H1 (cell line): ENCODE data around the gene SUB1. TPM values are rescaled to one million over a fixed set of nuclear protein-coding genes. Genes with fewer than 3 reads are reported as not detected.

ENCODE experiments used
- CTCF ChIA-PET: fragments of 300-600 bp; sonication (Branson Sonifier 250); formaldehyde crosslinking; loops from one replicate; lab custom pipeline; 2021; ENCODE audit not compliant: partially characterized antibody; lab: Charles Lee
- POLR2A ChIA-PET: fragments of 300-600 bp; sonication (Branson Sonifier 250); formaldehyde crosslinking; loops from one replicate; lab custom pipeline; 2021; ENCODE audit warnings: inconsistent platforms; ENCODE audit not compliant: partially characterized antibody; lab: Charles Lee
- DNase-seq, 2 experiments: peaks; one replicate each; pipeline versions ENCODE4 v3.0.0 to v3.0.0-alpha.2; 2010 to 2022; ENCODE audit warnings: low spot score in 2 of 2, low read depth in 1 of 2, mixed read lengths in 1 of 2
- FAIRE-seq: peaks from 2 replicates; lab custom pipeline; 2011; peaks lifted over from hg19 to GRCh38; lab: Jason Lieb, UNC
- H2AFZ ChIP-seq: 2 replicates; pipeline ENCODE4 v1.8.1; 2012; ENCODE audit warnings: low read length, inconsistent platforms
- H2AK5ac ChIP-seq: 2 replicates; pipeline ENCODE4 v1.6.1; 2013; ENCODE audit warnings: low read depth, low read length
- H2BK120ac ChIP-seq: replicated peaks from 2 replicates; pipeline ENCODE3; 2013; ENCODE audit warnings: low read depth, low read length, inconsistent platforms
- H2BK12ac ChIP-seq: 2 replicates; pipeline ENCODE4 v1.6.1; 2013; ENCODE audit warnings: low read depth, low read length
- H2BK15ac ChIP-seq: 2 replicates; pipeline ENCODE4 v1.6.1; 2013; ENCODE audit warnings: low read length
- H2BK20ac ChIP-seq: 2 replicates; pipeline ENCODE4 v1.6.1; 2013; ENCODE audit warnings: low read length
- H2BK5ac ChIP-seq: 2 replicates; pipeline ENCODE4 v1.6.1; 2013; ENCODE audit warnings: low read depth, low read length
- H3K14ac ChIP-seq: 2 replicates; pipeline ENCODE4 v1.6.1; 2013; ENCODE audit warnings: inconsistent platforms; ENCODE audit not compliant: insufficient read length
- H3K18ac ChIP-seq: 2 replicates; pipeline ENCODE4 v1.6.1; 2013; ENCODE audit warnings: low read length; ENCODE audit errors: extremely low read depth
- H3K23ac ChIP-seq: 2 replicates; pipeline ENCODE4 v1.6.1; 2013; ENCODE audit warnings: inconsistent platforms; ENCODE audit not compliant: insufficient read length
- H3K23me2 ChIP-seq: 2 replicates; pipeline ENCODE4 v1.6.1; 2013; ENCODE audit warnings: low read depth, low read length
- H3K27ac ChIP-seq: 2 replicates; pipeline ENCODE4 v1.6.1; 2011; ENCODE audit warnings: low read depth, low read length, inconsistent platforms
- H3K27me3 ChIP-seq, 4 experiments: replicated peaks in 1 of 4; 1 replicate in 1 of 4; 2 replicates in 3 of 4; pipeline versions ENCODE4 v1.6.1 to v1.8.1; 2011 to 2013; ENCODE audit warnings: low read length in 3 of 4, mild to moderate bottlenecking in 3 of 4, inconsistent platforms in 2 of 4, mixed read lengths in 2 of 4, moderate library complexity in 1 of 4; ENCODE audit not compliant: control insufficient read depth in 3 of 4, insufficient read depth in 3 of 4; ENCODE audit errors: extremely low read depth in 1 of 4
- H3K36me3 ChIP-seq, 4 experiments: 2 replicates each; pipeline versions ENCODE4 v1.6.1 to v1.8.1; 2011 to 2013; ENCODE audit warnings: mild to moderate bottlenecking in 4 of 4, low read length in 3 of 4, moderate library complexity in 2 of 4, control low read depth in 1 of 4, inconsistent platforms in 1 of 4; ENCODE audit not compliant: insufficient read depth in 4 of 4, control insufficient read depth in 2 of 4
- H3K4ac ChIP-seq: replicated peaks from 2 replicates; pipeline ENCODE3; 2013; ENCODE audit warnings: low read length, low read depth, mixed read lengths, inconsistent platforms; ENCODE audit not compliant: insufficient read length
- H3K4me1 ChIP-seq, 4 experiments: replicated peaks in 1 of 4; 1 replicate in 1 of 4; 2 replicates in 3 of 4; pipeline versions ENCODE4 v1.6.1 to v1.8.1; 2011 to 2013; ENCODE audit warnings: low read length in 3 of 4, inconsistent platforms in 2 of 4, mixed read lengths in 1 of 4; ENCODE audit not compliant: insufficient read depth in 4 of 4, control insufficient read depth in 3 of 4
- H3K4me2 ChIP-seq, 2 experiments: 2 replicates each; pipeline versions ENCODE4 v1.6.1 to v1.8.1; 2011 to 2013; ENCODE audit warnings: low read depth in 2 of 2, low read length in 2 of 2, control low read depth in 1 of 2, inconsistent platforms in 1 of 2, mild to moderate bottlenecking in 1 of 2; ENCODE audit not compliant: insufficient read depth in 1 of 2
- H3K4me3 ChIP-seq, 4 experiments: fragments of 200-600, 300-600 bp in 1 of 4; sonication (generic), shearing (Covaris generic), sonication (Bioruptor Twin) in 1 of 4; 2 replicates each; pipeline versions ENCODE4 v1.5.1 to v1.8.1; 2011 to 2016; ENCODE audit warnings: low read length in 4 of 4, low read depth in 3 of 4, control low read depth in 2 of 4, inconsistent platforms in 2 of 4, mild to moderate bottlenecking in 2 of 4, mixed read lengths in 1 of 4, moderate library complexity in 1 of 4; ENCODE audit not compliant: insufficient read depth in 2 of 4; ENCODE audit errors: extremely low read depth in 1 of 4
- H3K56ac ChIP-seq: replicated peaks from 2 replicates; pipeline ENCODE3; 2013; ENCODE audit warnings: low read depth, mild to moderate bottlenecking, mixed read lengths, low read length, inconsistent platforms; ENCODE audit not compliant: insufficient read length
- H3K79me1 ChIP-seq: 2 replicates; pipeline ENCODE4 v1.6.1; 2013; ENCODE audit warnings: low read depth, low read length, control low read depth
- H3K79me2 ChIP-seq, 2 experiments: 2 replicates each; pipeline versions ENCODE4 v1.6.1 to v1.8.1; 2012 to 2013; ENCODE audit warnings: low read length in 2 of 2, mild to moderate bottlenecking in 2 of 2, inconsistent platforms in 1 of 2; ENCODE audit not compliant: insufficient read depth in 2 of 2, control insufficient read depth in 1 of 2
- H3K9ac ChIP-seq, 4 experiments: replicated peaks in 1 of 4; 1 replicate in 1 of 4; 2 replicates in 3 of 4; pipeline versions ENCODE4 v1.6.1 to v1.8.1; 2011 to 2013; ENCODE audit warnings: low read depth in 3 of 4, low read length in 3 of 4, control low read depth in 2 of 4, mild to moderate bottlenecking in 2 of 4, moderate library complexity in 2 of 4, inconsistent platforms in 1 of 4; ENCODE audit errors: extremely low read depth in 1 of 4
- H3K9me3 ChIP-seq, 2 experiments: 2 replicates each; pipeline versions ENCODE4 v1.6.1 to v1.8.1; 2012 to 2013; ENCODE audit warnings: mild to moderate bottlenecking in 2 of 2, moderate library complexity in 2 of 2, control low read depth in 1 of 2, inconsistent platforms in 1 of 2, low read depth in 1 of 2, low read length in 1 of 2, mixed read lengths in 1 of 2; ENCODE audit not compliant: insufficient read depth in 2 of 2
- H4K20me1 ChIP-seq, 2 experiments: replicated peaks in 1 of 2; 2 replicates each; pipeline versions ENCODE3 to v1.8.1; 2011 to 2013; ENCODE audit warnings: inconsistent platforms in 2 of 2, low read length in 2 of 2, mild to moderate bottlenecking in 1 of 2; ENCODE audit not compliant: insufficient read depth in 2 of 2, control insufficient read depth in 1 of 2
- H4K5ac ChIP-seq: 2 replicates; pipeline ENCODE4 v1.6.1; 2013; ENCODE audit warnings: low read length, low read depth, mixed read lengths, inconsistent platforms; ENCODE audit not compliant: insufficient read length
- H4K8ac ChIP-seq: 2 replicates; pipeline ENCODE4 v1.8.0; 2013; ENCODE audit warnings: mild to moderate bottlenecking, moderate library complexity, low read length, inconsistent platforms; ENCODE audit not compliant: insufficient read depth; ENCODE audit errors: extremely low read depth
- H4K91ac ChIP-seq: replicated peaks from 2 replicates; pipeline ENCODE3; 2013; ENCODE audit warnings: low read length, mixed read lengths, inconsistent platforms; ENCODE audit not compliant: insufficient read length
- BCL11A ChIP-seq, 2 experiments: IDR thresholded peaks; one replicate each; pipeline ENCODE4 v1.6.1; 2011; ENCODE audit warnings: low read depth in 2 of 2, low read length in 2 of 2, mild to moderate bottlenecking in 2 of 2
- CBX8 ChIP-seq: fragments of 300-800, 300-1000 bp; sonication (generic); IDR thresholded peaks from 2 replicates; pipeline ENCODE4 v1.7.1; 2016; ENCODE audit warnings: low read depth, low read length, borderline replicate concordance
- CHD2 ChIP-seq: IDR thresholded peaks from 2 replicates; pipeline ENCODE4 v1.6.1; 2012; ENCODE audit warnings: low read length, improper control_type of control experiment
- CTBP2 ChIP-seq: IDR thresholded peaks from 2 replicates; pipeline ENCODE4 v1.7.0; 2011; ENCODE audit warnings: borderline replicate concordance, mild to moderate bottlenecking, moderate library complexity, mixed read lengths, low read length; ENCODE audit not compliant: insufficient read depth, insufficient read length
- GABPA ChIP-seq: IDR thresholded peaks from 2 replicates; pipeline ENCODE4 v1.6.1; 2011; ENCODE audit warnings: mild to moderate bottlenecking, low read length, moderate library complexity, borderline replicate concordance; ENCODE audit not compliant: insufficient read depth
- JUND ChIP-seq: IDR thresholded peaks from 2 replicates; pipeline ENCODE4 v1.6.1; 2011; ENCODE audit warnings: mild to moderate bottlenecking, improper control_type of control experiment, low read length
- KDM5A ChIP-seq: fragments of 200-600 bp; IDR thresholded peaks from 2 replicates; pipeline ENCODE4 v1.7.1; 2012; ENCODE audit warnings: mild to moderate bottlenecking, low read length, inconsistent platforms, mixed read lengths
- NRF1 ChIP-seq: IDR thresholded peaks from 2 replicates; pipeline ENCODE4 v1.6.1; 2011; ENCODE audit warnings: mild to moderate bottlenecking, low read depth, low read length, improper control_type of control experiment
- PHF8 ChIP-seq: fragments of 200-600 bp; sonication (generic); conservative IDR thresholded peaks from 2 replicates; pipeline ENCODE4 v1.7.1; 2012; ENCODE audit warnings: low read depth, mild to moderate bottlenecking, inconsistent platforms, low read length, moderate library complexity
- RXRA ChIP-seq: IDR thresholded peaks from 2 replicates; pipeline ENCODE4 v1.6.1; 2011; ENCODE audit warnings: low read depth, mild to moderate bottlenecking, low read length, moderate library complexity; ENCODE audit not compliant: insufficient read depth
- SIX5 ChIP-seq: IDR thresholded peaks from 2 replicates; pipeline ENCODE4 v1.6.1; 2011; ENCODE audit warnings: mild to moderate bottlenecking, low read depth, low read length
- SP2 ChIP-seq: IDR thresholded peaks from 2 replicates; pipeline ENCODE4 v1.6.1; 2012; ENCODE audit warnings: mild to moderate bottlenecking, low read length, inconsistent platforms
- SRF ChIP-seq: IDR thresholded peaks from 2 replicates; pipeline ENCODE4 v1.6.1; 2011; ENCODE audit warnings: mild to moderate bottlenecking, low read depth, low read length, moderate library complexity
- TAF1 ChIP-seq: IDR thresholded peaks from 2 replicates; pipeline ENCODE4 v1.6.1; 2011; ENCODE audit warnings: mild to moderate bottlenecking, low read depth, low read length
- TCF12 ChIP-seq: IDR thresholded peaks from 2 replicates; pipeline ENCODE4 v1.6.1; 2011; ENCODE audit warnings: low read depth, mild to moderate bottlenecking, low read length
- TEAD4 ChIP-seq: IDR thresholded peaks from 2 replicates; pipeline ENCODE4 v1.6.1; 2012; ENCODE audit warnings: low read depth, low read length, inconsistent platforms, mixed read lengths
- WGBS, 2 experiments: shearing (Covaris generic) in 1 of 2; methylation state at CpG; one replicate each; pipeline versions ENCODE4 v1.1.6 to v1.1.7; 2013 to 2015; ENCODE audit warnings: low lambda C conversion rate in 2 of 2, mixed read lengths in 2 of 2, inconsistent platforms in 1 of 2, low coverage in 1 of 2, missing lambda C conversion rate in 1 of 2; ENCODE audit not compliant: insufficient replicate concordance in 2 of 2, insufficient coverage in 1 of 2, insufficient read length in 1 of 2; ENCODE audit errors: extremely low coverage in 1 of 2, missing lambda C conversion rate in 1 of 2; 5-methylcytosine and 5-hydroxymethylcytosine counted together
- polyA plus RNA-seq, 7 experiments: library from polyadenylated mRNA; depleted of rRNA in 3 of 7; stranded (reverse) in 5 of 7; unstranded in 2 of 7; fragments of >200 nt in 5 of 7; fragments of 200-250 nt in 2 of 7; gene quantifications; 1 replicate in 5 of 7; 2 replicates in 1 of 7; 4 replicates in 1 of 7; pipeline versions ENCODE4 v1.2.1 to v1.2.3, GENCODE V29; 2011 to 2013; ENCODE audit warnings: missing spikeins in 2 of 7, mixed read lengths in 2 of 7
- total RNA-seq: library from RNA; stranded (reverse); fragmentation: NEBNext Ultra II Directional; extraction: Animal tissue kit (Norgen Biotek cat#: 25700); gene quantifications from 2 replicates; pipeline ENCODE4 v1.2.1, GENCODE V29; 2021

Gene SUB1
- total and polyA plus RNA-seq, 2 of the 8 experiments (the other 6 are each of a cell fraction or from before 2014, with no cell fraction given): 83.9 to 325 TPM

DNA sequence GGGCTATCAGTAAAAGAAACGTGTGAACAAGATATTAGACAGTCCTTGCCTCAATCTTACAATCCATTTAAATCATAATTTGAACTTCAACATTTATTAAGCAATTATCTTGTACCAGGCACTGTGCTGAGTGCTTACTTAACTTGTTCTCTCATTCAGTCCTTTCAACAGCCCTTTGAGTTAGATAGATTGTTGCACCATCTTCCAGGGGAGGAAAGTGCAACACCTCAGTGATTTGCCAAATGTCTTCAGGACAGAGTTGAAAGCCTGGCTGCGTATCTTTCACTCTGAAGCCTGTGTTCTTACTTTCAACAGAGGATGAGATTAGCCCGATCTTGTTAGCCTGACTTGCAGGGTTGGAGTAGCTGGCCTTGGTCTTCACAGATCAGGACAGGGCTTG lies 34.2 kb upstream of the SUB1 start:
- FAIRE-seq (no peak), DNase-seq (no peak)
- Histone ChIP-seq H3K36me3 (no peaks in the 10 kb centered on the region), H3K23me2 (no peaks in the 10 kb centered on the region), H3K4me2 (no peak overlapping the region), H4K8ac (no peak overlapping the region), H3K27ac (no peak overlapping the region), H4K91ac (no peak overlapping the region), H2BK15ac (no peak overlapping the region), H2AFZ (no peak overlapping the region), H3K4me3 (no peak overlapping the region), H3K27me3 (no peaks in the 10 kb centered on the region), H2AK5ac (no peak overlapping the region), H4K5ac (no peak overlapping the region), H3K79me2 (no peaks in the 10 kb centered on the region), H2BK120ac (no peak overlapping the region), H2BK5ac (no peak overlapping the region), H3K9ac (no peak overlapping the region), H3K4me1 (no peaks in the 10 kb centered on the region), H3K79me1 (no peaks in the 10 kb centered on the region), H3K56ac (no peak overlapping the region), H2BK12ac (no peak overlapping the region), H2BK20ac (no peak overlapping the region), H3K9me3 (peaks cover 0 to 5% of the 10 kb centered on the region in 2 experiments; a peak in 1 of 4 replicates), H3K4ac (no peak overlapping the region), H3K23ac (no peak overlapping the region), H3K18ac (no peak overlapping the region), H4K20me1 (no peaks in the 10 kb centered on the region), H3K14ac (no peak overlapping the region)
- POLR2A ChIA-PET: no interaction called here
- 78% methylated on average over 3 of the region's 3 CpGs; no CpG with 5 or more reads in 1 of the 2 experiments for WGBS, 2 experiments
- CTCF ChIA-PET: interaction anchor here (0.6 to 1.6 kb wide), 4 partner anchors 22 to 74 kb away, joined by 3 to 5 read pairs (median 4); no protein-coding TSS in a partner anchor
- TF ChIP-seq TAF1: no peak
- TF ChIP-seq KDM5A: no peak
- TF ChIP-seq NRF1: no peak
- no peak for TF ChIP-seq SIX5
- TF ChIP-seq RXRA: no peak
- TF ChIP-seq SP2: no peak
- no peak for TF ChIP-seq BCL11A (IDR thresholded peaks at IDR 0.05; ENCODE audit: low read depth in 2 of 2, low read length in 2 of 2)
- no peak for TF ChIP-seq TEAD4
- no peak for TF ChIP-seq SRF
- TF ChIP-seq PHF8: no peak
- no peak for TF ChIP-seq GABPA
- TF ChIP-seq TCF12: no peak
- TF ChIP-seq CHD2: no peak
- TF ChIP-seq JUND: no peak
- no peak for TF ChIP-seq CBX8
- TF ChIP-seq CTBP2: no peak
